Epithelial cell of esophagus (primary cell): ENCODE results near the gene TMEM33.

Experiments used
- DNase-seq: peaks from one replicate; pipeline ENCODE4 v3.0.0; 2010; ENCODE audit warnings: low read depth
- H3K4me3 ChIP-seq: 2 replicates; pipeline ENCODE4 v1.5.1; 2011; ENCODE audit warnings: mild to moderate bottlenecking, low read length, control low read depth
- CTCF ChIP-seq: IDR thresholded peaks from 2 replicates; pipeline ENCODE4 v1.5.1; 2011; ENCODE audit warnings: low read depth, mild to moderate bottlenecking, low read length, control low read depth, inconsistent platforms; ENCODE audit not compliant: insufficient read depth; ENCODE audit errors: missing control alignments

The TMEM33 gene

GRCh38 chr4:41935652-41936021 lies 408 bp downstream of the TMEM33 start:
- DNase-seq, result peak; percentile 59
- H3K4me3 ChIP-seq, result peak overlapping the region; percentile 88
- no peak for TF ChIP-seq CTCF

GRCh38 chr4:41939016-41939626 lies 3.9 kb downstream of the TMEM33 start:
- DNase-seq, result peak; percentile 98
- no peak for TF ChIP-seq CTCF

GRCh38 chr4:41940834-41941233 lies 5.6 kb downstream of the TMEM33 start:
- no peak for TF ChIP-seq CTCF
- H3K4me3 ChIP-seq, result no peak overlapping the region
- no peak for DNase-seq

More at GRCh38 chr4:41939016-41939626, 3.9 kb downstream of the TMEM33 start:
- H3K4me3 ChIP-seq, result no peak overlapping the region

- H3K4me3 ChIP-seq, result no peak overlapping the region
- no peak for DNase-seq
- TF ChIP-seq CTCF, result no peak
Observed at GRCh38 chr4:41943506-41943905, 8.3 kb downstream of the TMEM33 start.

- H3K4me3 ChIP-seq, result no peak overlapping the region
- TF ChIP-seq CTCF, result no peak
- no peak for DNase-seq
Observed at GRCh38 chr4:41944089-41944488, 8.9 kb downstream of the TMEM33 start.

GRCh38 chr4:41949531-41949930 lies 14.3 kb downstream of the TMEM33 start:
- no peak for DNase-seq
- TF ChIP-seq CTCF, result no peak
- H3K4me3 ChIP-seq, result no peak overlapping the region

- peak; percentile 28 for DNase-seq
- no peak overlapping the region for H3K4me3 ChIP-seq
- TF ChIP-seq CTCF, result no peak
Observed at GRCh38 chr4:41957634-41958033, 22.4 kb downstream of the TMEM33 start.
